PFSK-1 (cell line): Measurements from ENCODE around the gene ISG15.

Source experiments
- FOXP2 ChIP-seq: optimal IDR thresholded peaks from 2 replicates; pipeline ENCODE3; 2011; ENCODE audit warnings: borderline replicate concordance, control low read depth, inconsistent platforms; ENCODE audit not compliant: insufficient read depth; ENCODE audit errors: extremely low read length, extremely low read depth
- POLR2AphosphoS5 ChIP-seq: IDR thresholded peaks from 2 replicates; pipeline ENCODE4 v1.6.1; 2012; ENCODE audit warnings: low read depth, mild to moderate bottlenecking, control low read depth, low read length, moderate library complexity
- REST ChIP-seq, 2 experiments: IDR thresholded peaks; 2 replicates each; pipeline versions ENCODE4 v1.6.1 to v1.8.0; 2011 to 2012; ENCODE audit warnings: low read depth in 2 of 2, low read length in 2 of 2, control low read depth in 1 of 2, inconsistent platforms in 1 of 2, mild to moderate bottlenecking in 1 of 2, moderate library complexity in 1 of 2; ENCODE audit not compliant: insufficient read depth in 1 of 2
- SIN3A ChIP-seq: IDR thresholded peaks from 2 replicates; pipeline ENCODE4 v1.6.1; 2012; ENCODE audit warnings: mild to moderate bottlenecking, low read length, moderate library complexity, borderline replicate concordance; ENCODE audit not compliant: insufficient read depth
- TAF1 ChIP-seq: IDR thresholded peaks from 2 replicates; pipeline ENCODE4 v1.6.1; 2012; ENCODE audit warnings: low read length, control low read depth, borderline replicate concordance; ENCODE audit not compliant: insufficient read depth

Gene ISG15

DNA sequence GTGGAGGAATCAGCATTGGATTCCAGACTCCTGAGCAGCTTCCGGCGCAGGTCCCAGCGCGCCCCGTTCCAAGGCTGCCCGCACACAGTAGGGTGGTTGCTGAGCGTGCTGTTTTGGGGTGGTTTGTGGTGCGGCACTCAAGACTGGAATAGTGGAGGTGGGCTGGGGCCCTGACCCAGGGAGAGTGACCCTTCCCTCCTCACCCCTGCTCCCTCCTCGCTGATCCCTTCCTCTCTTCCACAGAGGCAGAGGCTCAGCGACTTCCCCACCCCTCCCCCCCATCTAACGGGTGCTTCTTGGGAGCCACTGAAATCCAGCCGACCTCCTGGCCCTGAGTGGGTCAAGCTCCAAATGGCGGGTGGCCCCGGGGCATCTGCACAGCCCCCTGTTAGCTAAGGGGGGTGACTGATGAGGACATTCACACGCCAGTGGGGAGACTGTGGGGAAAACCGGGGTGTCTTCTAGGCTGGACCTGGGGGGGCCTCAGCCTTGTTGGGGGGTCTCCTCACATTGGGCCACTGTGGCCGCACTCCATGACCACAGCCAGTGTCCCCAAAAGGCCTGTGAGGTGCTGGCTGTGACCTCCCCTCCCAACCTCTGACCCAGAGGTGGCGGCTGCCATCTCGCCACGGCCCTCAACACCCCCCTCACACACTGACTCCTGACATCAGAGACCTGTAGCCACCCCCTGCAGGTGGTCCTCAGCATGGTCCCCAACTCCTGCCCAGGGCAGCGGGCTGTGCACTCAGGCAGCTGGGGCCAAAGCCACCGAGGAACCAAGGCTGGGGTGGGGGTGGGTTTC lies 9.5 kb upstream of the ISG15 start:
- TF ChIP-seq TAF1 (no peak), SIN3A (no peak), FOXP2 (no peak), REST (IDR thresholded peaks at IDR 0.05; ENCODE audit: insufficient read depth in 1 of 2, low read depth in 2 of 2, low read length in 2 of 2) (no peak), POLR2AphosphoS5 (no peak)

DNA sequence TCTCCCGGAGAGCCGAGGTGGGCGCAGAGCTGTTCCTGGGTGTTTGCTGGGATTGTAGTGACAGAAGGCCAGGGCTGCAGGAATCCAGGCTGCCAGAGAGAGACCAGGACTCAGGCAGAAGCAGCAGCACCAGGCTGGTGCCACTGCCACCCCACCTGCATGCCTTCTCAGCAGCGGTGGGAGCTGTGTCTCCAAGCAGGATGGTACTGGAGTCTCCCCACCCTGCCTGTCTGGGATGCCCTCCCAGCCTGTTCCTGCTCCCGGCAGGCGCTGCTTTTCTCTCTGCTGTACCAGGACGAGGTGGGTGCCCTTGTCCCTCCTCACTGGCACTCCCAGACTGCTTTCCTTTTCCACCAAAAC lies 8.9 kb upstream of the ISG15 start:
- TF ChIP-seq SIN3A (no peak), POLR2AphosphoS5 (no peak), FOXP2 (no peak), REST (IDR thresholded peaks at IDR 0.05; ENCODE audit: insufficient read depth in 1 of 2, low read depth in 2 of 2, low read length in 2 of 2) (no peak), TAF1 (no peak)

GRCh38 chr1:1004780-1005697 lies 8.3 kb upstream of the ISG15 start:
- TF ChIP-seq FOXP2 (no peak), SIN3A (no peak), TAF1 (no peak), REST (IDR thresholded peaks at IDR 0.05; ENCODE audit: insufficient read depth in 1 of 2, low read depth in 2 of 2, low read length in 2 of 2) (no peak), POLR2AphosphoS5 (no peak)

GRCh38 chr1:1005774-1006304 lies 7.5 kb upstream of the ISG15 start:
- TF ChIP-seq SIN3A (no peak), REST (IDR thresholded peaks at IDR 0.05; ENCODE audit: insufficient read depth in 1 of 2, low read depth in 2 of 2, low read length in 2 of 2) (no peak), POLR2AphosphoS5 (no peak), TAF1 (no peak), FOXP2 (no peak)
